H9 (cell line): ENCODE measurements around the gene EXOC2. TPM values are rescaled to one million over a fixed set of nuclear protein-coding genes. Genes with fewer than 3 reads are reported as not detected.

ENCODE experiments used
- DNase-seq: peaks from one replicate; pipeline ENCODE4 v3.0.0-alpha.2; 2017
- H2AFZ ChIP-seq: one replicate; pipeline ENCODE4 v1.6.1; 2013; ENCODE audit warnings: mild to moderate bottlenecking, low read length, control low read depth, moderate library complexity
- H2AK5ac ChIP-seq: 2 replicates; pipeline ENCODE4 v1.6.1; 2013; ENCODE audit warnings: low read length, control low read depth, mixed read lengths; ENCODE audit not compliant: insufficient read length
- H2BK120ac ChIP-seq: one replicate; pipeline ENCODE4 v1.6.1; 2013; ENCODE audit warnings: low read depth, mild to moderate bottlenecking, low read length, control low read depth, inconsistent platforms; ENCODE audit not compliant: poor library complexity, severe bottlenecking
- H2BK12ac ChIP-seq: 2 replicates; pipeline ENCODE4 v1.6.1; 2013; ENCODE audit warnings: low read length, control low read depth, mixed read lengths, low read depth; ENCODE audit not compliant: insufficient read length
- H2BK15ac ChIP-seq: 2 replicates; pipeline ENCODE4 v1.6.1; 2013; ENCODE audit warnings: low read depth, low read length, control low read depth
- H2BK20ac ChIP-seq: one replicate; pipeline ENCODE4 v1.6.1; 2013; ENCODE audit warnings: low read depth, mild to moderate bottlenecking, low read length, control low read depth, inconsistent platforms; ENCODE audit not compliant: poor library complexity, severe bottlenecking
- H2BK5ac ChIP-seq: 2 replicates; pipeline ENCODE4 v1.6.1; 2013; ENCODE audit warnings: low read length, control low read depth, mixed read lengths; ENCODE audit not compliant: insufficient read length
- H3K14ac ChIP-seq: 2 replicates; pipeline ENCODE4 v1.6.1; 2013; ENCODE audit warnings: low read length, control low read depth; ENCODE audit not compliant: insufficient read depth
- H3K18ac ChIP-seq: 2 replicates; pipeline ENCODE4 v1.6.1; 2013; ENCODE audit warnings: low read depth, mild to moderate bottlenecking, mixed read lengths, low read length, control low read depth; ENCODE audit not compliant: insufficient read length
- H3K23ac ChIP-seq: 2 replicates; pipeline ENCODE4 v1.6.1; 2013; ENCODE audit warnings: low read length, control low read depth, mixed read lengths, low read depth; ENCODE audit not compliant: insufficient read length
- H3K23me2 ChIP-seq: 2 replicates; pipeline ENCODE4 v1.6.1; 2013; ENCODE audit warnings: low read depth, mild to moderate bottlenecking, mixed read lengths, low read length, control low read depth; ENCODE audit not compliant: insufficient read length, poor library complexity, severe bottlenecking
- H3K27ac ChIP-seq: 2 replicates; pipeline ENCODE4 v1.5.1; 2013; ENCODE audit warnings: low read length, control low read depth, mixed read lengths, low read depth; ENCODE audit not compliant: insufficient read length
- H3K27me3 ChIP-seq: 2 replicates; pipeline ENCODE4 v1.6.1; 2013; ENCODE audit warnings: low read length, control low read depth, inconsistent platforms; ENCODE audit not compliant: insufficient read depth
- H3K4ac ChIP-seq: 2 replicates; pipeline ENCODE4 v1.6.1; 2013; ENCODE audit warnings: low read depth, mild to moderate bottlenecking, control low read depth, inconsistent platforms, low read length, moderate library complexity
- H3K4me1 ChIP-seq: 2 replicates; pipeline ENCODE4 v1.6.1; 2013; ENCODE audit warnings: low read length, control low read depth, inconsistent platforms; ENCODE audit not compliant: insufficient read depth
- H3K4me2 ChIP-seq: 2 replicates; pipeline ENCODE4 v1.6.1; 2013; ENCODE audit warnings: low read length, control low read depth, mixed read lengths; ENCODE audit not compliant: insufficient read length, insufficient read depth
- H3K56ac ChIP-seq: 2 replicates; pipeline ENCODE4 v1.6.1; 2013; ENCODE audit warnings: low read depth, mild to moderate bottlenecking, mixed read lengths, low read length, control low read depth; ENCODE audit not compliant: insufficient read length
- H3K79me1 ChIP-seq: 2 replicates; pipeline ENCODE4 v1.6.1; 2013; ENCODE audit warnings: low read depth, mild to moderate bottlenecking, moderate library complexity, low read length, control low read depth, inconsistent platforms; ENCODE audit not compliant: insufficient read depth, poor library complexity, severe bottlenecking
- H3K79me2 ChIP-seq: 2 replicates; pipeline ENCODE4 v1.6.1; 2013; ENCODE audit warnings: low read length, control low read depth, inconsistent platforms; ENCODE audit not compliant: insufficient read depth
- H3K9ac ChIP-seq: 2 replicates; pipeline ENCODE4 v1.6.1; 2013; ENCODE audit warnings: low read length, control low read depth, mixed read lengths; ENCODE audit not compliant: insufficient read length; ENCODE audit errors: extremely low read depth
- H3K9me3 ChIP-seq: one replicate; pipeline ENCODE4 v1.6.1; 2013; ENCODE audit warnings: low read depth, low read length, inconsistent platforms; ENCODE audit not compliant: control insufficient read depth
- H3T11ph ChIP-seq: one replicate; pipeline ENCODE4 v1.6.1; 2013; ENCODE audit warnings: mild to moderate bottlenecking, low read length, control low read depth, inconsistent platforms
- H4K20me1 ChIP-seq: one replicate; pipeline ENCODE4 v1.6.1; 2013; ENCODE audit not compliant: control insufficient read depth, insufficient read length, insufficient read depth
- H4K5ac ChIP-seq: 2 replicates; pipeline ENCODE4 v1.6.1; 2013; ENCODE audit warnings: low read depth, mild to moderate bottlenecking, mixed read lengths, low read length, control low read depth; ENCODE audit not compliant: insufficient read length
- H4K8ac ChIP-seq: replicated peaks from 2 replicates; pipeline ENCODE4 v1.6.1; 2013; ENCODE audit warnings: low read length, control low read depth, mixed read lengths, low read depth; ENCODE audit not compliant: insufficient read length
- H4K91ac ChIP-seq: 2 replicates; pipeline ENCODE4 v1.6.1; 2013; ENCODE audit warnings: low read depth, mild to moderate bottlenecking, moderate library complexity, mixed read lengths, low read length, control low read depth; ENCODE audit not compliant: insufficient read length
- H3K27ac Mint-ChIP-seq, 3 experiments: 2 replicates in 2 of 3; 3 replicates in 1 of 3; pipeline ENCODE4 v1.8.0; 2020 to 2021; ENCODE audit warnings: mixed read lengths in 3 of 3, mild to moderate bottlenecking in 1 of 3, moderate library complexity in 1 of 3
- H3K27me3 Mint-ChIP-seq: 2 replicates; pipeline ENCODE4 v1.8.0; 2021; ENCODE audit warnings: low read depth, mild to moderate bottlenecking, moderate library complexity, mixed read lengths
- H3K36me3 Mint-ChIP-seq, 3 experiments: 2 replicates in 2 of 3; 3 replicates in 1 of 3; pipeline ENCODE4 v1.8.0; 2020 to 2021; ENCODE audit warnings: low read depth in 3 of 3, mixed read lengths in 3 of 3; ENCODE audit not compliant: insufficient read depth in 1 of 3
- H3K4me1 Mint-ChIP-seq, 2 experiments: 2 replicates each; pipeline ENCODE4 v1.8.0; 2020; ENCODE audit warnings: mixed read lengths in 2 of 2
- H3K4me3 Mint-ChIP-seq, 2 experiments: 2 replicates in 1 of 2; 3 replicates in 1 of 2; pipeline ENCODE4 v1.8.0; 2020 to 2021; ENCODE audit warnings: mild to moderate bottlenecking in 2 of 2, mixed read lengths in 2 of 2, moderate library complexity in 1 of 2
- H3K9me3 Mint-ChIP-seq, 2 experiments: 2 replicates in 1 of 2; 3 replicates in 1 of 2; pipeline ENCODE4 v1.8.0; 2020; ENCODE audit warnings: mild to moderate bottlenecking in 2 of 2, mixed read lengths in 2 of 2, moderate library complexity in 1 of 2
- WGBS: extraction: QIAGEN DNeasy Blood & Tissue Kit; methylation state at CpG from one replicate; pipeline ENCODE4 v1.1.7; 2013; ENCODE audit warnings: missing lambda C conversion rate, low lambda C conversion rate, mixed read lengths; ENCODE audit not compliant: insufficient read length; ENCODE audit errors: extremely low coverage; 5-methylcytosine and 5-hydroxymethylcytosine counted together
- total RNA-seq: library from RNA; stranded (reverse); gene quantifications from 2 replicates; pipeline ENCODE4 v1.2.1, GENCODE V29; 2021
- TF ChIP-seq, protein P1 (sequence below): fragments of 200-600 bp; sonication (generic); conservative IDR thresholded peaks from 3 replicates; pipeline ENCODE4 v1.8.0; 2021; ENCODE audit warnings: antibody characterized with exemption, mild to moderate bottlenecking

EXOC2 gene
- total RNA-seq, 1 experiment from 2014 or later, result 29.9 TPM

DNA sequence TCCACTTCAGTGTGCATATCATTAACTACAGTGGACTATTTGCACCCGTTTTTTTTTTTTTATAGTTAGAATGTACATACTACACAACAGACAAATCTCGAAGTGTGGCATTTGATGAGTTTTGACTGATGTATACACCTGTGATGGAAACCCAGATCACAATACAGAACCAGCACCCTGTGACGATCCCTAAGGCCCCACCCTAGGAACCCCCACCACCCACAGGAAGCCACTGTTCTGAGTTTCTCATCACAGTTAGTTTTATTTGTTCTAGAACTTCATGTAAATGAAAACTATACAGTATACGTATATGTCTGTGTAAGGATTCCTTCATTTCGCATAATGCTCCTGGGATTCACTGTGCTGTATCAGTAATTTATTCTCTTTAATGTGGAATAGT is 198.5 kb downstream of the EXOC2 start:
- Histone ChIP-seq H3K79me1 (no peaks in the 10 kb centered on the region), H2BK120ac (no peak overlapping the region), H2BK15ac (no peak overlapping the region), H3K23ac (no peak overlapping the region), H4K91ac (no peak overlapping the region), H3K4me1 (no peaks in the 10 kb centered on the region), H2BK5ac (no peak overlapping the region), H2AFZ (no peak overlapping the region), H3K9ac (no peak overlapping the region), H2AK5ac (no peak overlapping the region), H3K27ac (no peak overlapping the region), H2BK20ac (no peak overlapping the region), H3K56ac (no peak overlapping the region), H4K20me1 (no peaks in the 10 kb centered on the region), H3K4me2 (no peak overlapping the region), H2BK12ac (no peak overlapping the region), H3K27me3 (no peaks in the 10 kb centered on the region), H3K18ac (no peak overlapping the region), H3K4ac (no peak overlapping the region), H4K8ac (no peak overlapping the region), H3K79me2 (no peaks in the 10 kb centered on the region), H3K23me2 (no peaks in the 10 kb centered on the region), H3K14ac (no peak overlapping the region), H4K5ac (no peak overlapping the region), H3K9me3 (no peaks in the 10 kb centered on the region), H3T11ph (no peak overlapping the region)
- no peak for DNase-seq
- Mint-ChIP-seq H3K36me3 (peaks cover 23 to 33% (median 31%) of the 10 kb centered on the region in 3 experiments; a peak in 6 of 7 replicates), H3K4me1 (no peaks in the 10 kb centered on the region), H3K4me3 (no peak overlapping the region), H3K9me3 (no peaks in the 10 kb centered on the region), H3K27me3 (no peaks in the 10 kb centered on the region), H3K27ac (no peak overlapping the region)
- TF ChIP-seq, protein P1, sequence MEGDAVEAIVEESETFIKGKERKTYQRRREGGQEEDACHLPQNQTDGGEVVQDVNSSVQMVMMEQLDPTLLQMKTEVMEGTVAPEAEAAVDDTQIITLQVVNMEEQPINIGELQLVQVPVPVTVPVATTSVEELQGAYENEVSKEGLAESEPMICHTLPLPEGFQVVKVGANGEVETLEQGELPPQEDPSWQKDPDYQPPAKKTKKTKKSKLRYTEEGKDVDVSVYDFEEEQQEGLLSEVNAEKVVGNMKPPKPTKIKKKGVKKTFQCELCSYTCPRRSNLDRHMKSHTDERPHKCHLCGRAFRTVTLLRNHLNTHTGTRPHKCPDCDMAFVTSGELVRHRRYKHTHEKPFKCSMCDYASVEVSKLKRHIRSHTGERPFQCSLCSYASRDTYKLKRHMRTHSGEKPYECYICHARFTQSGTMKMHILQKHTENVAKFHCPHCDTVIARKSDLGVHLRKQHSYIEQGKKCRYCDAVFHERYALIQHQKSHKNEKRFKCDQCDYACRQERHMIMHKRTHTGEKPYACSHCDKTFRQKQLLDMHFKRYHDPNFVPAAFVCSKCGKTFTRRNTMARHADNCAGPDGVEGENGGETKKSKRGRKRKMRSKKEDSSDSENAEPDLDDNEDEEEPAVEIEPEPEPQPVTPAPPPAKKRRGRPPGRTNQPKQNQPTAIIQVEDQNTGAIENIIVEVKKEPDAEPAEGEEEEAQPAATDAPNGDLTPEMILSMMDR, result no peak
- no CpG with 5 or more reads among the region's 5 CpGs for WGBS
